Measurements from ENCODE around the gene MRPL42. TPM values are rescaled to one million over a fixed set of nuclear protein-coding genes. Genes with fewer than 3 reads are reported as not detected.
"Not testable (repeated sequence)": the region's sequence is repeated elsewhere in the genome, so short reads cannot be mapped to it uniquely, and the experiment has no call there.

The MRPL42 gene
- total RNA-seq, 1 donor from 2014 or later = 44.6 TPM

GRCh38 chr12:93494096-93494495 lies 26.8 kb downstream of the MRPL42 start:
- intact Hi-C loops (cut with micrococcal nuclease) = no loop called here
- no peaks in the 10 kb centered on the region for H3K9me3 Mint-ChIP-seq
- H3K27me3 Mint-ChIP-seq = no peaks in the 10 kb centered on the region
- DNase-seq = no peak
- ATAC-seq (ENCODE audit: low read depth) = no peak
- CTCF ChIA-PET = interaction anchor here (1.2 kb wide), 1 partner anchor 8 kb away, joined by 4 read pairs; no protein-coding TSS in a partner anchor
- peaks cover 58% of the 10 kb centered on the region for H3K36me3 Mint-ChIP-seq (ENCODE audit: low read depth)
- no peak overlapping the region for H3K4me3 Mint-ChIP-seq
- POLR2A ChIA-PET = no interaction called here
- H3K4me1 Mint-ChIP-seq = no peaks in the 10 kb centered on the region
- no peak overlapping the region for H3K27ac Mint-ChIP-seq
- TF ChIP-seq CTCF (IDR thresholded peaks at IDR 0.05) = no peak

- H3K27ac Mint-ChIP-seq = no peak overlapping the region
- H3K4me3 Mint-ChIP-seq = no peak overlapping the region
- DNase-seq = no peak
- no peaks in the 10 kb centered on the region for H3K4me1 Mint-ChIP-seq
- no peaks in the 10 kb centered on the region for H3K9me3 Mint-ChIP-seq
- H3K36me3 Mint-ChIP-seq (ENCODE audit: low read depth) = peaks cover 53% of the 10 kb centered on the region
- no peak for TF ChIP-seq CTCF (IDR thresholded peaks at IDR 0.05)
- intact Hi-C loops (cut with micrococcal nuclease) = no loop called here
- CTCF ChIA-PET = no interaction called here
- no peak for ATAC-seq (ENCODE audit: low read depth)
- no peaks in the 10 kb centered on the region for H3K27me3 Mint-ChIP-seq
- POLR2A ChIA-PET = no interaction called here
Measured at GRCh38 chr12:93497456-93497855, 30.1 kb downstream of the MRPL42 start.

- POLR2A ChIA-PET; H3K4me3 Mint-ChIP-seq; H3K27me3 Mint-ChIP-seq; H3K9me3 Mint-ChIP-seq; DNase-seq; H3K4me1 Mint-ChIP-seq; ATAC-seq (ENCODE audit: low read depth); H3K27ac Mint-ChIP-seq; intact Hi-C loops (cut with micrococcal nuclease); CTCF ChIA-PET: not testable (repeated sequence)
- peaks cover 58% of the 10 kb centered on the region for H3K36me3 Mint-ChIP-seq (ENCODE audit: low read depth)
Measured at GRCh38 chr12:93498813-93499212, 31.5 kb downstream of the MRPL42 start.

GRCh38 chr12:93500201-93500600 lies 32.9 kb downstream of the MRPL42 start:
- DNase-seq (no peak), ATAC-seq (ENCODE audit: low read depth) (no peak)
- ChIA-PET POLR2A (no interaction called here), CTCF (interaction anchor here (6.2 kb wide), 1 partner anchor 601 kb away, joined by 329 read pairs; no protein-coding TSS in a partner anchor)
- H3K27ac Mint-ChIP-seq = no peak overlapping the region
- intact Hi-C loops (cut with micrococcal nuclease) = loop anchor here (5.0 kb wide), 1 partner anchor 932 kb away; no protein-coding TSS in a partner anchor
- H3K36me3 Mint-ChIP-seq (ENCODE audit: low read depth) = peaks cover 50% of the 10 kb centered on the region
- no peak for TF ChIP-seq CTCF (IDR thresholded peaks at IDR 0.05)
- no peak overlapping the region for H3K4me3 Mint-ChIP-seq
- H3K9me3 Mint-ChIP-seq = no peaks in the 10 kb centered on the region
- no peaks in the 10 kb centered on the region for H3K4me1 Mint-ChIP-seq
- no peaks in the 10 kb centered on the region for H3K27me3 Mint-ChIP-seq

- no peak overlapping the region for H3K4me3 Mint-ChIP-seq
- H3K27me3 Mint-ChIP-seq = no peaks in the 10 kb centered on the region
- DNase-seq = no peak
- peaks cover 49% of the 10 kb centered on the region for H3K36me3 Mint-ChIP-seq (ENCODE audit: low read depth)
- no peak for TF ChIP-seq CTCF (IDR thresholded peaks at IDR 0.05)
- ChIA-PET CTCF (interaction anchor here (6.2 kb wide), 1 partner anchor 600 kb away, joined by 329 read pairs; no protein-coding TSS in a partner anchor), POLR2A (no interaction called here)
- intact Hi-C loops (cut with micrococcal nuclease) = loop anchor here (5.0 kb wide), 1 partner anchor 932 kb away; no protein-coding TSS in a partner anchor
- no peaks in the 10 kb centered on the region for H3K9me3 Mint-ChIP-seq
- H3K27ac Mint-ChIP-seq = no peak overlapping the region
- no peak for ATAC-seq (ENCODE audit: low read depth)
- H3K4me1 Mint-ChIP-seq = no peaks in the 10 kb centered on the region
Measured at GRCh38 chr12:93500667-93501066, 33.4 kb downstream of the MRPL42 start.
